SH-SY5Y (cell line): ENCODE data around the gene DNM1L.

Experiments
- GATA2 ChIP-seq: IDR thresholded peaks from 2 replicates; pipeline ENCODE4 v1.6.1; 2011; ENCODE audit warnings: mild to moderate bottlenecking, low read depth, low read length
- GATA3 ChIP-seq: IDR thresholded peaks from 2 replicates; pipeline ENCODE4 v1.6.1; 2011; ENCODE audit warnings: low read depth, mild to moderate bottlenecking, low read length, moderate library complexity

- TF ChIP-seq GATA2 (no peak), GATA3 (no peak)
Observed at GRCh38 chr12:32651151-32651955, 27.7 kb upstream of the DNM1L start.
